GM19372 (cell line): ENCODE data around the gene HDDC3.
"Not testable (repeated sequence)": the region's sequence is repeated elsewhere in the genome, so short reads cannot be mapped to it uniquely, and the experiment has no call there.

Experiments used
- ATAC-seq: cut with Tn5 transposase; IDR thresholded peaks from one replicate; pipeline ENCODE4 v1.9.1; 2021; ENCODE audit warnings: mild to moderate bottlenecking, low read depth, moderate library complexity; ENCODE audit not compliant: unreplicated experiment

The HDDC3 gene

GRCh38 chr15:90933301-90933700 lies 952 bp upstream of the HDDC3 start:
- no peak for ATAC-seq

- no peak for ATAC-seq
Observed at GRCh38 chr15:90932660-90932991, 277 bp upstream of the HDDC3 start.

GRCh38 chr15:90931575-90931827 lies 848 bp downstream of the HDDC3 start:
- ATAC-seq, result no peak

GRCh38 chr15:90930861-90931574 lies 1.3 kb downstream of the HDDC3 start:
- ATAC-seq, result no peak

- ATAC-seq, result no peak
Observed at GRCh38 chr15:90929246-90930019, 2.9 kb downstream of the HDDC3 start.

- ATAC-seq, result not testable (repeated sequence)
Observed at GRCh38 chr15:90928106-90928505, 4.2 kb downstream of the HDDC3 start.

GRCh38 chr15:90926766-90927165 lies 5.6 kb downstream of the HDDC3 start:
- ATAC-seq, result not testable (repeated sequence)

- ATAC-seq, result peak; percentile 68
Observed at GRCh38 chr15:90924375-90924774, 8.0 kb downstream of the HDDC3 start.

GRCh38 chr15:90922712-90923322 lies 9.5 kb downstream of the HDDC3 start:
- peak; percentile 64 for ATAC-seq

- ATAC-seq, result no peak
Observed at GRCh38 chr15:90921887-90922286, 10.5 kb downstream of the HDDC3 start.

- no peak for ATAC-seq
Observed at GRCh38 chr15:90918835-90919234, 13.5 kb downstream of the HDDC3 start.

GRCh38 chr15:90918034-90918788 lies 14.1 kb downstream of the HDDC3 start:
- no peak for ATAC-seq

- ATAC-seq, result no peak
Observed at GRCh38 chr15:90917569-90917968, 14.8 kb downstream of the HDDC3 start.

GRCh38 chr15:90916461-90916860 lies 15.9 kb downstream of the HDDC3 start:
- ATAC-seq, result no peak

GRCh38 chr15:90915808-90916440 lies 16.4 kb downstream of the HDDC3 start:
- ATAC-seq, result no peak

GRCh38 chr15:90915216-90915807 lies 17.0 kb downstream of the HDDC3 start:
- ATAC-seq, result no peak

- ATAC-seq, result no peak
Observed at GRCh38 chr15:90914305-90915080, 17.9 kb downstream of the HDDC3 start.

- ATAC-seq, result no peak
Observed at GRCh38 chr15:90913398-90913944, 18.9 kb downstream of the HDDC3 start.

GRCh38 chr15:90912770-90913075 lies 19.6 kb downstream of the HDDC3 start:
- no peak for ATAC-seq
